IgD-negative memory B cell (primary cell): Measurements from ENCODE around the gene ZSCAN21. TPM values are rescaled to one million over a fixed set of nuclear protein-coding genes. Genes with fewer than 3 reads are reported as not detected.

Experiments
- H3K27ac Mint-ChIP-seq, 3 donors: one replicate each; pipeline ENCODE4 v1.8.0; 2020 to 2022; ENCODE audit warnings: mild to moderate bottlenecking in 3 of 3, mixed read lengths in 3 of 3, moderate library complexity in 1 of 3
- H3K27me3 Mint-ChIP-seq: one replicate; pipeline ENCODE4 v1.8.0; 2021; ENCODE audit warnings: mixed read lengths
- H3K36me3 Mint-ChIP-seq: one replicate; pipeline ENCODE4 v1.8.0; 2020; ENCODE audit warnings: mild to moderate bottlenecking, mixed read lengths
- H3K4me1 Mint-ChIP-seq, 3 donors: one replicate each; pipeline ENCODE4 v1.8.0; 2020 to 2022; ENCODE audit warnings: mixed read lengths in 3 of 3, mild to moderate bottlenecking in 1 of 3
- H3K4me3 Mint-ChIP-seq, 4 donors: one replicate each; pipeline ENCODE4 v1.8.0; 2020 to 2022; ENCODE audit warnings: mild to moderate bottlenecking in 4 of 4, mixed read lengths in 4 of 4, moderate library complexity in 3 of 4
- H3K9me3 Mint-ChIP-seq, 3 donors: one replicate each; pipeline ENCODE4 v1.8.0; 2020 to 2021; ENCODE audit warnings: mixed read lengths in 3 of 3, mild to moderate bottlenecking in 1 of 3
- polyA plus RNA-seq: library from polyadenylated mRNA; unstranded; fragments of 300-500 nt; fragmentation: Illumina TruSeq; gene quantifications from one replicate; pipeline ENCODE4 v1.2.3, GENCODE V29; 2021

ZSCAN21 gene
- polyA plus RNA-seq, 1 donor from 2014 or later, result 9.9 TPM

GRCh38 chr7:100017875-100018274 is 31.7 kb upstream of the ZSCAN21 start:
- H3K9me3 Mint-ChIP-seq, result no peaks in the 10 kb centered on the region
- peaks cover 1% of the 10 kb centered on the region for H3K36me3 Mint-ChIP-seq
- peak overlapping the region in 1 of 4 donors; percentile 71 for H3K4me3 Mint-ChIP-seq
- no peaks in the 10 kb centered on the region for H3K27me3 Mint-ChIP-seq
- H3K27ac Mint-ChIP-seq, result peak overlapping the region in 1 of 3 donors; percentile 86
- H3K4me1 Mint-ChIP-seq, result peaks cover 23 to 30% (median 27%) of the 10 kb centered on the region in 3 donors

- peak overlapping the region in 1 of 4 donors; percentile 46 for H3K4me3 Mint-ChIP-seq
- H3K27ac Mint-ChIP-seq, result no peak overlapping the region
- H3K9me3 Mint-ChIP-seq, result no peaks in the 10 kb centered on the region
- no peaks in the 10 kb centered on the region for H3K27me3 Mint-ChIP-seq
- H3K4me1 Mint-ChIP-seq, result peaks cover 23 to 29% (median 27%) of the 10 kb centered on the region in 3 donors
- peaks cover 4% of the 10 kb centered on the region for H3K36me3 Mint-ChIP-seq
Measured at GRCh38 chr7:100019908-100020307, 29.7 kb upstream of the ZSCAN21 start.

DNA sequence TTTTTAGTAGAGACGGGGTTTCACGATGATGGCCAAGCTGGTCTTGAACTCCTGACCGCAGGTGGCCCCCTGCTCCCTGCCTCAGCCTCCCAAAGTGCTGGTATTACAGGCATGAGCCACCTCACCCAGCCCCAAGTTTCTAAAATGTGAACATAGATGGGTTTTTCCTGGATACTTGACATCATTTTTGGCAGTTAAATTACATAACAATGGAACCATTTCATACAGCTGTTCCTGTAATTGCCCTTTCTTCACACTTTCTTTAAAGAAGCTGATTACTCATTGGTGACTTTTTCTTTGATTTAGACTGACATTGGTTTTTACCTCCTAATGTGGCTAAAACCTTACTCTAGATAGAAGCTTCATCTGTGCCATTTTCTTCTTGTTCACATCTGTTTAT is 28.3 kb upstream of the ZSCAN21 start:
- Mint-ChIP-seq H3K9me3 (no peaks in the 10 kb centered on the region), H3K36me3 (peaks cover 4% of the 10 kb centered on the region), H3K27me3 (no peaks in the 10 kb centered on the region), H3K27ac (no peak overlapping the region), H3K4me1 (peaks cover 15 to 22% (median 22%) of the 10 kb centered on the region in 3 donors), H3K4me3 (no peak overlapping the region)

DNA sequence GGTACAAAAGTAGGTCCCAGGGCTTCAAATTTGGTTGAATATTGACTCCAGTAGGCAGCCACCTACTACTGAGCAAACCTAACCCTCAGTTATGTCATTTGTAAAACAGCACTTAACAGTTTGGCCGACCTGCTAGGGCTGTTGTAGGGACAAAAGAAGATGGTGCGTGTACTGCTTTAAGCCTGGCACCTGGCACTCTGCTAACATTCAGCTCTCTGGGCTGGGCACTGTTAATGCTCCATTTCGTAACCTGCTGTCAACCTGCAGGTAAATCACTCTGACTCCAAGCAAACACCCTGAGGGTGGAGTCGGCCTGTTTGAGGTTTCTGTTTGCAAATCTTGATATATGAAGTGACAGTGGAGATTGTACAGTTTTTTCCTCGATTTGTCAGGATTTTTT is 27.0 kb upstream of the ZSCAN21 start:
- Mint-ChIP-seq H3K36me3 (peaks cover 4% of the 10 kb centered on the region), H3K27ac (no peak overlapping the region), H3K27me3 (no peaks in the 10 kb centered on the region), H3K4me3 (no peak overlapping the region), H3K4me1 (peaks cover 10 to 16% (median 13%) of the 10 kb centered on the region in 3 donors), H3K9me3 (no peaks in the 10 kb centered on the region)

DNA sequence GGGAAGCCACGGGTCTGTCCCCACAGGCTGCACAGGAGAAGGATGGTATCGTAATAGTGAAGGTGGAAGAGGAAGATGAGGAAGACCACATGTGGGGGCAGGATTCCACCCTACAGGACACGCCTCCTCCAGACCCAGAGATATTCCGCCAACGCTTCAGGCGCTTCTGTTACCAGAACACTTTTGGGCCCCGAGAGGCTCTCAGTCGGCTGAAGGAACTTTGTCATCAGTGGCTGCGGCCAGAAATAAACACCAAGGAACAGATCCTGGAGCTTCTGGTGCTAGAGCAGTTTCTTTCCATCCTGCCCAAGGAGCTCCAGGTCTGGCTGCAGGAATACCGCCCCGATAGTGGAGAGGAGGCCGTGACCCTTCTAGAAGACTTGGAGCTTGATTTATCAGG is 26.0 kb upstream of the ZSCAN21 start:
- Mint-ChIP-seq H3K9me3 (no peaks in the 10 kb centered on the region), H3K4me3 (no peak overlapping the region), H3K4me1 (peaks cover 6 to 10% (median 8%) of the 10 kb centered on the region in 3 donors), H3K36me3 (peaks cover 4% of the 10 kb centered on the region), H3K27me3 (no peaks in the 10 kb centered on the region), H3K27ac (no peak overlapping the region)

DNA sequence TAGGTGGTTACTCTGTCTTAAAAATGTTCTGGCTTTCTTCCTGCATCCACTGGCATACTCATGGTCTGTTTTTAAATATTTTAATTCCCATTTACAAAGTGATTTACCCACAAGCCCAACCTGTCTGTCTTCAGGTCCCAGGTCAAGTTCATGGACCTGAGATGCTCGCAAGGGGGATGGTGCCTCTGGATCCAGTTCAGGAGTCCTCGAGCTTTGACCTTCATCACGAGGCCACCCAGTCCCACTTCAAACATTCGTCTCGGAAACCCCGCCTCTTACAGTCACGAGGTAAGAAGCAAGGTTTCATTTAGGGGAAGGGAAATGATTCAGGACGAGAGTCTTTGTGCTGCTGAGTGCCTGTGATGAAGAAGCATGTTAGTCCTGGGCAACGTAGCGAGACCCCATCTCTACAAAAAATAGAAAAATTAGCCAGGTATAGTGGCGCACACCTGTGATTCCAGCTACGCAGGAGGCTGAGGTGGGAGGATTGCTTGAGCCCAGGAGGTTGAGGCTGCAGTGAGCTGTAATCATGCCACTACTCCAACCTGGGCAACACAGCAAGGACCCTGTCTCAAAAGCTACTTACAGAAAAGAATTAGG is 25.5 kb upstream of the ZSCAN21 start:
- H3K36me3 Mint-ChIP-seq, result peaks cover 4% of the 10 kb centered on the region
- peaks cover 6 to 8% (median 8%) of the 10 kb centered on the region in 3 donors for H3K4me1 Mint-ChIP-seq
- no peaks in the 10 kb centered on the region for H3K27me3 Mint-ChIP-seq
- no peaks in the 10 kb centered on the region for H3K9me3 Mint-ChIP-seq
- H3K27ac Mint-ChIP-seq, result no peak overlapping the region
- H3K4me3 Mint-ChIP-seq, result no peak overlapping the region

DNA sequence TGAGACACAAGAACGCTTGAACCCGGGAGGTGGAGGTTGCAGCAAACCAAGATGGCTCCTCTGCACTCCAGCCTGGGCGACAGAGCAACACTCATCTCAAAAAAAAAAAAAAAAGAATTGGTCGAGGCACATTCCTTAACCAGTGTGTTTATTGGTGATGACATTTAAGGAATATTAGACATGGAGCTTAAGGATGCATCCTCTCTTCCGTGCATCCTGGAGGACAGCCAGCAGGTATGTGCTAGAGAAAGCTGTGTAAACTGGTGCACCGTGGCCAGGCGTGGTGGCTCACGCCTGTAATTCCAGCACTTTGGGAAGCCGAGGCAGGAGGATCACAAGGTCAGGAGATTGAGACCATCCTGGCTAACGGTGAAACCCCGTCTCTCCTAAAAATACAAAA is 22.4 kb upstream of the ZSCAN21 start:
- Mint-ChIP-seq H3K36me3 (peaks cover 6% of the 10 kb centered on the region), H3K9me3 (no peaks in the 10 kb centered on the region)

GRCh38 chr7:100029596-100029995 is 20.0 kb upstream of the ZSCAN21 start:
- H3K36me3 Mint-ChIP-seq, result peaks cover 7% of the 10 kb centered on the region
- H3K4me1 Mint-ChIP-seq, result peaks cover 0 to 3% (median 0%) of the 10 kb centered on the region in 3 donors
- H3K27ac Mint-ChIP-seq, result no peak overlapping the region
- no peak overlapping the region for H3K4me3 Mint-ChIP-seq
- no peaks in the 10 kb centered on the region for H3K27me3 Mint-ChIP-seq
- no peaks in the 10 kb centered on the region for H3K9me3 Mint-ChIP-seq

More for the DNA sequence above, 22.4 kb upstream of the ZSCAN21 start:
- Mint-ChIP-seq H3K4me3 (no peak overlapping the region), H3K27me3 (no peaks in the 10 kb centered on the region), H3K4me1 (peaks cover 0 to 4% (median 0%) of the 10 kb centered on the region in 3 donors), H3K27ac (no peak overlapping the region)

DNA sequence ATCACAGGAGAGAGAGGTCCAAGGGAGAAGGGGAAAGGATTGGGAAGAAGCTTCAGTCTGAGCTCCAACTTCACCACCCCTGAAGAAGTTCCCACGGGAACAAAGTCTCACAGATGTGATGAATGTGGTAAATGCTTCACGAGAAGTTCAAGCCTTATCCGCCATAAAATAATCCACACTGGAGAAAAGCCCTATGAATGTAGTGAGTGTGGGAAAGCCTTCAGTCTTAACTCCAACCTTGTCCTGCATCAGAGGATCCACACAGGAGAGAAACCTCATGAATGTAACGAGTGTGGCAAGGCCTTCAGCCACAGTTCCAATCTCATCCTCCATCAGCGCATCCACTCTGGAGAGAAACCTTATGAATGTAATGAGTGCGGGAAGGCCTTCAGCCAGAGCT is 16.0 kb upstream of the ZSCAN21 start:
- H3K36me3 Mint-ChIP-seq, result peaks cover 13% of the 10 kb centered on the region
- peaks cover 0 to 3% (median 1%) of the 10 kb centered on the region in 3 donors for H3K4me1 Mint-ChIP-seq
- no peaks in the 10 kb centered on the region for H3K27me3 Mint-ChIP-seq
- H3K27ac Mint-ChIP-seq, result no peak overlapping the region
- no peak overlapping the region for H3K4me3 Mint-ChIP-seq
- no peaks in the 10 kb centered on the region for H3K9me3 Mint-ChIP-seq

- H3K4me3 Mint-ChIP-seq, result no peak overlapping the region
- H3K27ac Mint-ChIP-seq, result no peak overlapping the region
- peaks cover 13% of the 10 kb centered on the region for H3K36me3 Mint-ChIP-seq
- H3K27me3 Mint-ChIP-seq, result no peaks in the 10 kb centered on the region
- H3K4me1 Mint-ChIP-seq, result peaks cover 0 to 3% (median 1%) of the 10 kb centered on the region in 3 donors
- no peaks in the 10 kb centered on the region for H3K9me3 Mint-ChIP-seq
Measured at GRCh38 chr7:100034871-100035510, 14.6 kb upstream of the ZSCAN21 start.

DNA sequence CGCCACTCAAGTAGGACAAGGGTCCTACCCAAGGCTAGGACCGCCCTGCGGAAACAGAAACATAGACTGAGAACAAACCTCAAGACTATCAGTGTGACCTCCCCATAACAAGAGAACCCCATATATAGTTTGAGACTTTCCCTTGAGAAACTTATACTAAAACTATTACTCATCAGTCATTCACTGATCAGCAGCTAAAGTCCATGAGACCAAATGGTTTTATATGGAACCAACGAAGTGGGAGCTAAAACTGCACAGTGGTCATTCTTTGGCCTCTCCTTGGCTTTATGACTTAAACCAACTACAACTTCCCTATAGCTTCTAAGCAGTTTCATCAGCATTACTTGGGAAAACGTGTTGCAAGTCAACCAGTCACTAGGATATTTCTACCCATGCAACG is 13.7 kb upstream of the ZSCAN21 start:
- Mint-ChIP-seq H3K4me3 (no peak overlapping the region), H3K4me1 (peaks cover 0 to 3% (median 1%) of the 10 kb centered on the region in 3 donors), H3K27ac (no peak overlapping the region), H3K9me3 (no peaks in the 10 kb centered on the region), H3K27me3 (no peaks in the 10 kb centered on the region), H3K36me3 (peaks cover 13% of the 10 kb centered on the region)

DNA sequence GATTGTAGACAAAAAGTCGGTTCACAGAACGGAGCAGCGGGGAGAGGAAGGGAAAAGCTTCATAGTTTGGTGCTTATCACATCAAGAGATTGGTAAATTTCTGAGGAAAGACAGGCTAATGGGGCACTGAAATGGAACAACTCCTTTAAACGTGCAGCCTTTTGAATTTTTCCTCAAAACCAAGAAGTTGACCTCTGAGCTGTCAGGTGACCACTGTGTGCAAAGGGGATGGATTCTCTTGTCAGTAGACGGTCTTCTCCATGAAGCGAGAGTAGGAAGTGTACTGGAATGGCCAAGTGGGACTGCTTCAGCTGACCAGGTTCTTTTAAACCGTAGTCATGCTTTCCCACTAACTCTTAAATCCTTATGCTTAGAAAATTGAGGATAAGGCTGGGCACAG is 11.2 kb upstream of the ZSCAN21 start:
- H3K4me3 Mint-ChIP-seq, result no peak overlapping the region
- no peaks in the 10 kb centered on the region for H3K9me3 Mint-ChIP-seq
- H3K4me1 Mint-ChIP-seq, result peaks cover 2 to 6% (median 5%) of the 10 kb centered on the region in 3 donors
- H3K27me3 Mint-ChIP-seq, result no peaks in the 10 kb centered on the region
- H3K27ac Mint-ChIP-seq, result no peak overlapping the region
- H3K36me3 Mint-ChIP-seq, result peaks cover 6% of the 10 kb centered on the region

- H3K9me3 Mint-ChIP-seq, result no peaks in the 10 kb centered on the region
- H3K4me3 Mint-ChIP-seq, result no peak overlapping the region
- H3K36me3 Mint-ChIP-seq, result peaks cover 2% of the 10 kb centered on the region
- peaks cover 5 to 10% (median 7%) of the 10 kb centered on the region in 3 donors for H3K4me1 Mint-ChIP-seq
- H3K27me3 Mint-ChIP-seq, result peaks cover 2% of the 10 kb centered on the region
- peak overlapping the region in 1 of 3 donors; percentile 61 for H3K27ac Mint-ChIP-seq
Measured at GRCh38 chr7:100040575-100040974, 9.0 kb upstream of the ZSCAN21 start.

GRCh38 chr7:100044718-100045117 is 4.9 kb upstream of the ZSCAN21 start:
- Mint-ChIP-seq H3K4me1 (peaks cover 10 to 14% (median 11%) of the 10 kb centered on the region in 3 donors), H3K9me3 (no peaks in the 10 kb centered on the region), H3K27ac (no peak overlapping the region), H3K4me3 (peak overlapping the region in 3 of 4 donors; percentile 5 to 90 (median 90)), H3K27me3 (peaks cover 3% of the 10 kb centered on the region), H3K36me3 (peaks cover 2% of the 10 kb centered on the region)

- Mint-ChIP-seq H3K4me1 (peaks cover 15 to 16% (median 16%) of the 10 kb centered on the region in 3 donors), H3K4me3 (peak overlapping the region; percentile 80 to 98 (median 94)), H3K27ac (peak overlapping the region in 2 of 3 donors; percentile 53 to 54), H3K9me3 (no peaks in the 10 kb centered on the region), H3K27me3 (peaks cover 3% of the 10 kb centered on the region), H3K36me3 (peaks cover 2% of the 10 kb centered on the region)
Measured at GRCh38 chr7:100048680-100049079, 894 bp upstream of the ZSCAN21 start.

DNA sequence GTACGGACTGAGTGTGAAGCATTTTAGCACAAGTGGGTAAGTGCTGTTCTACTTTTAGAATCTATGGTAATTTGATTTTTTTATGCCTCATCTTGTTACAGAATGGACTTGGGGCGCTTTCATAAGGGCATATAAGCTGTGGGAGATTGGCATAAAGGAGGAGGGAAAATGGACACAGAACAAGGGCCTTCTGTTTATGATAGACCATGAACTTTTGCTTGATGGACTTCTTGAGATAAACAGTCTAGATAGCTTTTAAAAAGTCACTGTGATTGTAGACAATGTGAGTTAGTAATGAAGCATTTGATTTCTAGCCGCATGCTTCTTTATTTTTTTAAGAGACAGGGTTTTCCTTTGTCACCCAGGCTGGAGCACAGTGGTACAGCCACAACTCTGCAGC is 2.0 kb downstream of the ZSCAN21 start:
- Mint-ChIP-seq H3K27ac (peak overlapping the region; percentile 75 to 89 (median 77)), H3K27me3 (peaks cover 1% of the 10 kb centered on the region), H3K4me3 (peak overlapping the region; percentile 17 to 81 (median 62)), H3K4me1 (peaks cover 12 to 15% (median 13%) of the 10 kb centered on the region in 3 donors), H3K9me3 (no peaks in the 10 kb centered on the region), H3K36me3 (peaks cover 2% of the 10 kb centered on the region)
